Calu3 (cell line): Measurements from ENCODE around the gene IL17C. TPM values are rescaled to one million over a fixed set of nuclear protein-coding genes. Genes with fewer than 3 reads are reported as not detected.
"Not testable (repeated sequence)": the region's sequence is repeated elsewhere in the genome, so short reads cannot be mapped to it uniquely, and the experiment has no call there.

Experiments used
- BruUV-seq: library from RNA; stranded (reverse); fragments of 400-500 nt; replicated peaks from 2 replicates; lab custom pipeline; 2021; lab: Mats Ljungman, UMichigan
- CTCF ChIA-PET: fragments of 300-600 bp; sonication (Branson Sonifier 250); formaldehyde crosslinking; loops from one replicate; lab custom pipeline; 2022; ENCODE audit warnings: antibody characterized with exemption; lab: Charles Lee
- DNase-seq: peaks from one replicate; pipeline ENCODE4 v3.0.0; 2022
- H3K27ac Mint-ChIP-seq: one replicate; pipeline ENCODE4 v1.8.0; 2022; ENCODE audit warnings: mixed read lengths; ENCODE audit not compliant: unreplicated experiment
- H3K27me3 Mint-ChIP-seq: one replicate; pipeline ENCODE4 v1.8.0; 2022; ENCODE audit warnings: mixed read lengths; ENCODE audit not compliant: unreplicated experiment
- H3K36me3 Mint-ChIP-seq: one replicate; pipeline ENCODE4 v1.8.0; 2022; ENCODE audit warnings: mild to moderate bottlenecking, moderate library complexity, mixed read lengths; ENCODE audit not compliant: insufficient read depth, unreplicated experiment
- H3K4me1 Mint-ChIP-seq: one replicate; pipeline ENCODE4 v1.8.0; 2022; ENCODE audit warnings: mild to moderate bottlenecking, low read depth, mixed read lengths; ENCODE audit not compliant: unreplicated experiment
- H3K4me3 Mint-ChIP-seq: one replicate; pipeline ENCODE4 v1.8.0; 2022; ENCODE audit warnings: mild to moderate bottlenecking, low read depth, moderate library complexity, mixed read lengths; ENCODE audit not compliant: unreplicated experiment
- H3K9me3 Mint-ChIP-seq: one replicate; pipeline ENCODE4 v1.8.0; 2022; ENCODE audit warnings: low read depth, mixed read lengths; ENCODE audit not compliant: unreplicated experiment
- intact Hi-C: fragments of 100-400 bp; cut with micrococcal nuclease; formaldehyde crosslinking; loops from one replicate; pipeline ENCODE4 v1.10.0; 2022; ENCODE audit not compliant: unreplicated experiment
- total RNA-seq: library from RNA; stranded (reverse); gene quantifications from 2 replicates; pipeline ENCODE4 v1.2.3, GENCODE V29; 2022
- TF ChIP-seq, protein P1 (sequence below): fragments of 200-600 bp; IDR thresholded peaks from one replicate; pipeline ENCODE4 v1.8.0; 2022; ENCODE audit warnings: antibody characterized with exemption; ENCODE audit not compliant: unreplicated experiment

The IL17C gene
- total RNA-seq, 1 experiment from 2014 or later, result not detected

DNA sequence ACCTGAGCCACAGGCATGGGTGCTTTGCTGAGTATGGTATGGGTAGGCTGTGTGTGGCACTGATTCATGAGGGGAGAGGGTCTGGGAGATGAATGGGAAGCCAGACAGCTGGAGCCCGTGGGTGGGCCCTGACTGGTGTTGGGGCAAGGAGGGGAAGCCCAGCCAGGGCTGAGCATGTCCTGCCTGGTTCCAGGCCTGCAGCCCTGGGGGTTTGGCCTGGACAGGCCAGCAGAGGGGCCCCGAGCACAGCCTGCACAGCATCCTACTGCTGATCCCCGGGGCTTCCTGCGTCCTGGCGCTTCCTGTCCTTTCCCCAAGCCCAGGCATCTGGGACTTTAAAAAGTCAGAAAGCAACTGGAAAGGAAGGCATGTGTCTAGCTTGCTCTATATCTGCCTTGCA lies 29.1 kb downstream of the IL17C start:
- Mint-ChIP-seq H3K4me1 (no peaks in the 10 kb centered on the region), H3K27ac (peak overlapping the region; percentile 5), H3K9me3 (no peaks in the 10 kb centered on the region), H3K4me3 (no peak overlapping the region), H3K36me3 (peaks cover 46% of the 10 kb centered on the region), H3K27me3 (no peaks in the 10 kb centered on the region)
- CTCF ChIA-PET, result no interaction called here
- DNase-seq, result no peak
- no TSS peak for BruUV-seq
- intact Hi-C loops, result no loop called here
- TF ChIP-seq, protein P1, sequence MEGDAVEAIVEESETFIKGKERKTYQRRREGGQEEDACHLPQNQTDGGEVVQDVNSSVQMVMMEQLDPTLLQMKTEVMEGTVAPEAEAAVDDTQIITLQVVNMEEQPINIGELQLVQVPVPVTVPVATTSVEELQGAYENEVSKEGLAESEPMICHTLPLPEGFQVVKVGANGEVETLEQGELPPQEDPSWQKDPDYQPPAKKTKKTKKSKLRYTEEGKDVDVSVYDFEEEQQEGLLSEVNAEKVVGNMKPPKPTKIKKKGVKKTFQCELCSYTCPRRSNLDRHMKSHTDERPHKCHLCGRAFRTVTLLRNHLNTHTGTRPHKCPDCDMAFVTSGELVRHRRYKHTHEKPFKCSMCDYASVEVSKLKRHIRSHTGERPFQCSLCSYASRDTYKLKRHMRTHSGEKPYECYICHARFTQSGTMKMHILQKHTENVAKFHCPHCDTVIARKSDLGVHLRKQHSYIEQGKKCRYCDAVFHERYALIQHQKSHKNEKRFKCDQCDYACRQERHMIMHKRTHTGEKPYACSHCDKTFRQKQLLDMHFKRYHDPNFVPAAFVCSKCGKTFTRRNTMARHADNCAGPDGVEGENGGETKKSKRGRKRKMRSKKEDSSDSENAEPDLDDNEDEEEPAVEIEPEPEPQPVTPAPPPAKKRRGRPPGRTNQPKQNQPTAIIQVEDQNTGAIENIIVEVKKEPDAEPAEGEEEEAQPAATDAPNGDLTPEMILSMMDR, result no peak

DNA sequence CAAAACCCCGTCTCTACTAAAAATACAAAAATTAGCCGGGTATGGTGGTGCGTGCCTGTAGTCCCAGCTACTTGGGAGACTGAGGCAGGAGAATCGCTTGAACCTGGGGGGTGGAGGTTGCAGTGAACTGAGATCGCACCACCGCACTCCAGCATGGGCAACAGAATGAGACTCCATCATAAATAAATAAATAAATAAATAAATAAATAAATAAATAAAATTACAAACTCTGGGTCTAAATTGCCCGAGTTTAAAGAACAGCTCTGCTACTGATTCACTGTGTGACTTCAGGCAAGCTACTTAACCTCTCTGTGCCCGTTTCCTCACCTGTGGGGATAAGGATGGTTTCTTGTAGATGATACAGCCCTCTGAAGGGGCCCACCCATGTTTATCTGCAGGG lies 31.1 kb downstream of the IL17C start:
- H3K9me3 Mint-ChIP-seq, H3K27ac Mint-ChIP-seq, DNase-seq, H3K27me3 Mint-ChIP-seq, intact Hi-C loops, H3K4me3 Mint-ChIP-seq, BruUV-seq, H3K4me1 Mint-ChIP-seq: not testable (repeated sequence)
- H3K36me3 Mint-ChIP-seq, result peaks cover 36% of the 10 kb centered on the region
- CTCF ChIA-PET, result interaction anchor here (0.6 kb wide), 1 partner anchor 330 kb away, joined by 3 read pairs; no protein-coding TSS in a partner anchor

DNA sequence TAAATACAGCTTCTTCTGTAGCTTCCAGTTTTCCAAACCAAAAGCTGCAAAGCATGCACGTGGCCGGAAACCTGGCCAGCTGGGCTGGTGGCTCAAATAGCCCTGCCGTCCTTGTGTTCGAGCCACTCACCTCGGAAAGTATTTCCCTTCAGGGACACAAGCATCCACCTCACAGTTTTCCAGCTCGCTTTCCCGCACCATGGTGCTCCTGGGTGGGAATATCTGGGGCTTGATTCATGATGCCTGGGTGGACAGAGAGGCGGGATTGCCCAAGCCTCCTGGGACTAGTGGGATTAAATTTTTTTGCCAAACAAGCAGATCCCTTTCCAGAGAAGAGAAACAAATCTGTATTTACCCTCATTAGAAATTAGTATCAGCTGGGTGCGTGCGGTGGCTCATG lies 31.6 kb downstream of the IL17C start:
- DNase-seq, result no peak
- H3K9me3 Mint-ChIP-seq, result no peaks in the 10 kb centered on the region
- H3K4me1 Mint-ChIP-seq, result no peaks in the 10 kb centered on the region
- TF ChIP-seq, protein P1, result no peak
- H3K4me3 Mint-ChIP-seq, result no peak overlapping the region
- H3K27ac Mint-ChIP-seq, result no peak overlapping the region
- CTCF ChIA-PET, result no interaction called here
- H3K36me3 Mint-ChIP-seq, result peaks cover 37% of the 10 kb centered on the region
- BruUV-seq, result no TSS peak
- no peaks in the 10 kb centered on the region for H3K27me3 Mint-ChIP-seq
- intact Hi-C loops, result no loop called here

DNA sequence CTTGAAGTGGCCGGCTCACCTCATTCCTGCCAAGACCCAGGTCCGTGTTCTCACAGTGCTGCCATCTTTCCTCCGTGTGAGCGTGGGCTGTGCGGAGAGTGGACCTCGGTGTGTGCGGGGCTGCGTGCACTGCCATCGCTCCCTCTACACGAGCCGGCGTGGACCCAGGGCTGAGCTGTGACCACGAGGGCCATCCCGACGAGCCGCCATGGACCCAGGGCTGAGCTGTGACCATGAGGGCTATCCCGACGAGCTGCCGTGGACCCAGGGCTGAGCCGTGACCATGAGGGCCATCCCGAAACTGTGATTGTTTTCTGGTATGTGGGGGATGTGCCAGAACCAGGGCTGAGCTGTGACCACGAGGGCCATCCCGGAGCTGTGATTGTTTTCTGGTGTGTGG lies 33.4 kb downstream of the IL17C start:
- Mint-ChIP-seq H3K27me3 (no peaks in the 10 kb centered on the region), H3K27ac (no peak overlapping the region), H3K36me3 (peaks cover 38% of the 10 kb centered on the region), H3K4me3 (no peak overlapping the region), H3K9me3 (no peaks in the 10 kb centered on the region), H3K4me1 (no peaks in the 10 kb centered on the region)
- TF ChIP-seq, protein P1, result no peak
- DNase-seq, result no peak
- BruUV-seq, result no TSS peak
- intact Hi-C loops, result no loop called here
- CTCF ChIA-PET, result interaction anchor here (0.6 to 0.8 kb wide), 2 partner anchors 12 to 14 kb away, joined by 3 to 4 read pairs; no protein-coding TSS in a partner anchor

DNA sequence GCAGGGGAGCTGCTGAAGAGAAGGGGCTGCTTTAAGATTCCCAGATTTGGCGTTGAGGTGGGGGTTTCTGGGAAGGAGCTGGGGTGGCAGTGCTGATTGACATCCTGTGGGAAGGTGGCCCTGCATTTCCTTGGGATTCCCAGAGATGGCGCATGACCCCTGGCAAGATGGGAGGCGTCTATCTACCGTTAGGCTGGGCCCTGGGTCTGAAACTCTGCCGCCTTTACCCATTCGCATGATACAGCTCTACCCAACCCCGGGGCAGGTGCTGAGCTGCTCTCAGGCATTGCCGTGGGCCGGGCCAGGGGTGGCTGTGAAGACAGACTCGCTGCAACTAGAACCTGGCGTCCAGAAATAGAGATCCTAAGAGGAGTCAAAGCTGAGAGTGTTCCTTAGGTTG lies 34.4 kb downstream of the IL17C start:
- CTCF ChIA-PET, result interaction anchor here (0.7 to 0.8 kb wide), 2 partner anchors 10 to 257 kb away, joined by 4 to 6 read pairs; partner anchors contain the start of gene MVD
- DNase-seq, result no peak
- H3K9me3 Mint-ChIP-seq, result no peaks in the 10 kb centered on the region

More for the DNA sequence above, 34.4 kb downstream of the IL17C start:
- Mint-ChIP-seq H3K27me3 (no peaks in the 10 kb centered on the region), H3K4me3 (no peak overlapping the region), H3K36me3 (peaks cover 33% of the 10 kb centered on the region), H3K4me1 (no peaks in the 10 kb centered on the region), H3K27ac (no peak overlapping the region)
- intact Hi-C loops, result no loop called here
- TF ChIP-seq, protein P1, result no peak
- no TSS peak for BruUV-seq
